ENCODE measurements around the gene GOSR1. TPM values are rescaled to one million over a fixed set of nuclear protein-coding genes. Genes with fewer than 3 reads are reported as not detected.
"Not testable (repeated sequence)": the region's sequence is repeated elsewhere in the genome, so short reads cannot be mapped to it uniquely, and the experiment has no call there.

Gene GOSR1
- total RNA-seq, 2 experiments from 2014 or later: 47.0 to 48.6 TPM

- CTCF ChIA-PET: no interaction called here
- POLR2A ChIA-PET: no interaction called here
These were observed 94.7 kb downstream of the GOSR1 start for GRCh38 chr17:30571921-30572320.

- POLR2A ChIA-PET, CTCF ChIA-PET: not testable (repeated sequence)
These were observed 95.7 kb downstream of the GOSR1 start for GRCh38 chr17:30572651-30573554.

GRCh38 chr17:30573603-30574175, 96.5 kb downstream of the GOSR1 start:
- ChIA-PET POLR2A (no interaction called here), CTCF (no interaction called here)

- CTCF ChIA-PET, POLR2A ChIA-PET: not testable (repeated sequence)
These were observed 97.1 kb downstream of the GOSR1 start for GRCh38 chr17:30574309-30574708.

- CTCF ChIA-PET, POLR2A ChIA-PET: not testable (repeated sequence)
These were observed 97.6 kb downstream of the GOSR1 start for GRCh38 chr17:30574806-30575205.

DNA sequence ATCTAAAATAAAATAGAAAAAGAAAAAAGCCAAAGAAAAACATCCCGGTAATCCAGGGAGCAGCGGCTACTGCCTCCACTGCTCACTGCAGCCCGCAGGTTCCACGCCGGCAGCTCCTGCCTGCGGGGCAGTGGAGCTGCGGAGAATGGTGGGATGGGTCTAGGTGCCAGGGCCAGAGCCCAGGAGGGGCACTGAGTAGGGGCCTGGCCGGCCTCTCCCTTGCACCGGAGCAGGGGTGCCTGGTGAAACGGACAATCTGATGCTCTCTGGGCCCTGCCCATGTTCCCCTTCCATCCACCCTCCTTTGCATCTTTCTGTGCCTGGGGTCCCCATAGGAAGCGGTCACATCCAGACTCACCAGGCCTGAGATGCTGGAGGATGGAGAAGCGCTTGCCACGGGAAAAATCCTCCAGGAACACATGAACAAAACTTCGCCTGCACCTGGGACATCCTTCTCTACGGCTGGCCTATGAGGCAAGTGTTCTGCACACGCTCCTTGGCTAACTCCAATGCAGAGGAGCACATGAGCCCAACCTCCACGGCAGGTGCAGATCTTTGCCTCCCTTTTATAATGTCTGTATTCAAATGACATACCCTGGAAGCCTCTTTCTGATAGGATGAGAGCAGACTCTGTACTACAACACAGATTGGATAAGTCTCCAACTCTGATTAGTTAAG, 98.6 kb downstream of the GOSR1 start:
- CTCF ChIA-PET: not testable (repeated sequence)

DNA sequence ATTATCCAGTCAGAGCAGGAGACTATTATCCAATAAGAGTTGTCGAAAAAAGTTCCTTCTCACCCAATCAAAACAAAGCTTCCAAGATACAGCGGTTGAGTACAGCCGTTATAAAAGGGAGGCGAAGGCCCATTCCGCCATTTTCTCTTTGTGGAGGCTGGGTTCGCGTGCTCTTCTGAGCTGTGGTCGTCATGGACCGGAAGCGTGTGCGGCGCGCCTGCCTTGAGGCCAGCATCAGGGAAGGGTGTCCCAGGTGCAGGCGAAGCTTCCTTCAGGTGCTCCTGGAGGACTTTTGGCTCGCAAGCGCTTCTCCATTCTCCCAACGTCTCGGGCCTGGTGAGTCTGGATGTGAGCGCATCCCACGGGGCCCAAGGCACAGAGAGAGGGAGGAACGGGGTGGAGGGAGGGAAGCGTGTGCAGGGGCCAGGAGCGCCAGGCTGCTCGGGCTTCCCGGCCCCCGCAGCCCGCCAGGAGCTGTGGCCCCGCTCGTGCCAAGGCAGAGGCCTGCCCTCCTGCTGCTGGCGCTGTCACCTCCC, 99.2 kb downstream of the GOSR1 start:
- ChIA-PET CTCF (no interaction called here), POLR2A (no interaction called here)

More for the DNA sequence above, 98.6 kb downstream of the GOSR1 start:
- POLR2A ChIA-PET: not testable (repeated sequence)

Other genes starting within 250 kb of the GOSR1 start
- gene SLC6A4, start 241.7 kb upstream of the GOSR1 start, total RNA-seq: under 1 TPM in 1 of 2 experiments, not detected in 1; 0.04 TPM
- gene BLMH, start 185.5 kb upstream of the GOSR1 start, total RNA-seq: 10 to 100 TPM; 75.6 to 75.7 TPM
- gene TMIGD1, start 143.4 kb upstream of the GOSR1 start, total RNA-seq: not detected
- gene CPD, start 98.5 kb upstream of the GOSR1 start, total RNA-seq: 10 to 100 TPM; 27.4 to 29.8 TPM

Measured in activated CD8-positive, alpha-beta memory T cell treated with anti-CD3 and anti-CD28 coated beads for 36 hours (primary cell).